Neural crest cell (in vitro differentiated cells): ENCODE data around the gene MKX. TPM values are rescaled to one million over a fixed set of nuclear protein-coding genes. Genes with fewer than 3 reads are reported as not detected.
A peak's percentile ranks its signal among the peaks of the same experiment; 100 is the strongest.

Experiments used
- DNase-seq: peaks from one replicate; pipeline ENCODE4 v3.0.0; 2021; ENCODE audit warnings: low read depth, mixed read lengths, low spot score
- H3K27ac Mint-ChIP-seq: one replicate; pipeline ENCODE4 v1.8.0; 2021; ENCODE audit warnings: mild to moderate bottlenecking, mixed read lengths; ENCODE audit not compliant: unreplicated experiment
- H3K27me3 Mint-ChIP-seq: 2 replicates; pipeline ENCODE4 v1.8.0; 2021; ENCODE audit warnings: low read depth, mild to moderate bottlenecking, mixed read lengths
- H3K36me3 Mint-ChIP-seq: 2 replicates; pipeline ENCODE4 v1.8.0; 2021; ENCODE audit warnings: low read depth, mild to moderate bottlenecking, mixed read lengths
- H3K4me1 Mint-ChIP-seq: 2 replicates; pipeline ENCODE4 v1.8.0; 2021; ENCODE audit warnings: mixed read lengths
- H3K4me3 Mint-ChIP-seq: one replicate; pipeline ENCODE4 v1.8.0; 2021; ENCODE audit warnings: mild to moderate bottlenecking, mixed read lengths
- H3K9me3 Mint-ChIP-seq: 2 replicates; pipeline ENCODE4 v1.8.0; 2021; ENCODE audit warnings: mixed read lengths
- total RNA-seq: library from RNA; stranded (reverse); gene quantifications from 2 replicates; pipeline ENCODE4 v1.2.1, GENCODE V29; 2021
- TF ChIP-seq, protein P1 (sequence below): fragments of 200-600 bp; sonication (generic); conservative IDR thresholded peaks from 2 replicates; pipeline ENCODE4 v1.5.0; 2021; ENCODE audit warnings: antibody characterized with exemption, mild to moderate bottlenecking

Gene MKX
- total RNA-seq, 1 donor from 2014 or later, result not detected

DNA sequence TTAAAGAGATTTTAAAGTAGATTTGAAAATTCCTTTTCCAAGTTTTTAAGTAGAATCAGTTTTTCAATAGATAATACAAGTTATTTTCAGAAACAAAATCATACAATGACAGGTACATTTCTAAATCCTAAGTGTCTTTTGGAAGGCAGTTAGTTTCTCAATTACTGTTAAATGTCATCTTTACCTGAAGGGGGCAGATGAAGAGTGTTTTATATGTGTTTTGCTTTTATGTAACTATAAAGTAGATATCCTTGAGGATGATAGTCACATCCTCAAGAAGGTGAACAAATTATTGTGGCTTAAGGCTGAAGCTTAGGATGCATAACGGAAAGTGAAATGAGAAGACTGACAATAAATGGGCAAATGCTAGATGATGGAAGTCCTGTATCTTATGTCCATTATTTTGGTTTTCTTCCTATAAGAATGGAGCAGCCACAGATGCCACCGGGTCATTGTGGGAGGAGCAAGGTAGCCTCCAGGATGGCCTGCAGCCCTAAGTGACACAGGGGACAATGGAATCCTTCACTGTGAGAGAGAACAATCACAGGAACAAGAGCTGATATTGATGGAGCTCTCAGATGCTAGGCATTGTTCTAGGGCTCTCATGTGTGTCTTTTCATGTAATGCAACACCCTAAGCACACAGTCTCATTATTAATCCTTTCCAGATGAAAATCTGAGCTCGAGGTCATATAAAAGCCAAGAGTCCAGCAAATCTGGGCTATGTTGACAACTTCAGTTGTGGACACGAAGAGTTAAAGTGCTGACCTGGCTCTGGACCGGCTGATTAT lies 14.1 kb upstream of the MKX start:
- peaks cover 9% of the 10 kb centered on the region for H3K27me3 Mint-ChIP-seq
- no peak overlapping the region for H3K4me3 Mint-ChIP-seq
- H3K9me3 Mint-ChIP-seq, result no peaks in the 10 kb centered on the region
- H3K4me1 Mint-ChIP-seq, result peaks cover 11% of the 10 kb centered on the region
- H3K36me3 Mint-ChIP-seq, result no peaks in the 10 kb centered on the region
- TF ChIP-seq, protein P1, sequence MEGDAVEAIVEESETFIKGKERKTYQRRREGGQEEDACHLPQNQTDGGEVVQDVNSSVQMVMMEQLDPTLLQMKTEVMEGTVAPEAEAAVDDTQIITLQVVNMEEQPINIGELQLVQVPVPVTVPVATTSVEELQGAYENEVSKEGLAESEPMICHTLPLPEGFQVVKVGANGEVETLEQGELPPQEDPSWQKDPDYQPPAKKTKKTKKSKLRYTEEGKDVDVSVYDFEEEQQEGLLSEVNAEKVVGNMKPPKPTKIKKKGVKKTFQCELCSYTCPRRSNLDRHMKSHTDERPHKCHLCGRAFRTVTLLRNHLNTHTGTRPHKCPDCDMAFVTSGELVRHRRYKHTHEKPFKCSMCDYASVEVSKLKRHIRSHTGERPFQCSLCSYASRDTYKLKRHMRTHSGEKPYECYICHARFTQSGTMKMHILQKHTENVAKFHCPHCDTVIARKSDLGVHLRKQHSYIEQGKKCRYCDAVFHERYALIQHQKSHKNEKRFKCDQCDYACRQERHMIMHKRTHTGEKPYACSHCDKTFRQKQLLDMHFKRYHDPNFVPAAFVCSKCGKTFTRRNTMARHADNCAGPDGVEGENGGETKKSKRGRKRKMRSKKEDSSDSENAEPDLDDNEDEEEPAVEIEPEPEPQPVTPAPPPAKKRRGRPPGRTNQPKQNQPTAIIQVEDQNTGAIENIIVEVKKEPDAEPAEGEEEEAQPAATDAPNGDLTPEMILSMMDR, result no peak
- DNase-seq, result no peak
- H3K27ac Mint-ChIP-seq, result no peak overlapping the region

DNA sequence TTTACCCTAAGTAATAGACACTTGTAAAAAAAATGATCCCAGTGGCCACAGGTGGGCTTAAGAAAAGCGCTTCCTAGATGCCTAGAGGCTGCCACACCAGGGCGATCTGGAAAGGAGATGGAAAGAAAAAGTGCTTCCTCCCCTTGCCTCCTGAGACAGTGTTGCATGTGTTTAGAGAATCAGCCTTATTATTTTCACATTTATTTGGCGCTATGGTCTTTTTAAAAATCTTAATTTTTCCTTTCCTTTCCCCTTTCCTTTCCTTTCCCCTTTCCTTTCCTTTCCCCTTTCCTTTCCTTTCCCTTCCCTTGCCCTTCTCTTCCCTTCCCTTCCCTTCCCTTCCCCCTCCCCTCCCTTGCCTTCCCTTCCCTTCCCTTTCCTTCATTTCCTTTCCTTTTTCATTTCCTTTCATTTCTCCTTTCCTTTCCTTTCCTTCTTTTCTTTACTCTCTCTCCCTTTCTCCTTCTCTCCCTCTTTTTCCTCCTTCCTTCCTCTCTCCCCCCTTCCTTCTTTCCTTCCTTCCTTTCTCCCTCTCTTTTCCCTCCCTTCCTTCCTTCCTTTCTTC lies 7.1 kb upstream of the MKX start:
- TF ChIP-seq, protein P1, result no peak
- no peak overlapping the region for H3K27ac Mint-ChIP-seq
- no peaks in the 10 kb centered on the region for H3K9me3 Mint-ChIP-seq
- H3K4me3 Mint-ChIP-seq, result no peak overlapping the region
- H3K36me3 Mint-ChIP-seq, result no peaks in the 10 kb centered on the region
- H3K4me1 Mint-ChIP-seq, result no peaks in the 10 kb centered on the region
- peaks cover 76% of the 10 kb centered on the region for H3K27me3 Mint-ChIP-seq
- no peak for DNase-seq

DNA sequence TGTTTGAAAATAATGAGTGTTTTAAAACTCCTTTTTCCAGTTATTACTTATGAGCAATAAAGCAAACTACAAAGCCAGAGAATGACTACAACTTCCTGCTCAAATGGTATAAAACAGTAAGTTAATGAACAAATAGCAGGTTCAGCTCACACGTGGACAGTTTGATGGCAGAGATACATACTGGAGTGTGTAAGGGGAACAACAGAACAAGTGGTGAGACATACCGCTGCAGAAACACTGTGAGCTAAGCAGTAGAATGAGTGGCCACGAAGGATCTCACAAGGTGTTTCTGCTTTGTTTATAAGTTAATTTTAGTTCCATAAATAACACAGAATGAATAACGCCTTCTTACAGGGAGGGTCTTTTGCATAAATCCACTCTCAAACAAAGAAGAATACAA lies 3.0 kb upstream of the MKX start:
- H3K9me3 Mint-ChIP-seq, result no peaks in the 10 kb centered on the region
- no peak overlapping the region for H3K27ac Mint-ChIP-seq
- H3K4me3 Mint-ChIP-seq, result no peak overlapping the region
- peaks cover 26% of the 10 kb centered on the region for H3K4me1 Mint-ChIP-seq
- no peak for DNase-seq
- peaks cover 99% of the 10 kb centered on the region for H3K27me3 Mint-ChIP-seq
- H3K36me3 Mint-ChIP-seq, result no peaks in the 10 kb centered on the region
- TF ChIP-seq, protein P1, result no peak

DNA sequence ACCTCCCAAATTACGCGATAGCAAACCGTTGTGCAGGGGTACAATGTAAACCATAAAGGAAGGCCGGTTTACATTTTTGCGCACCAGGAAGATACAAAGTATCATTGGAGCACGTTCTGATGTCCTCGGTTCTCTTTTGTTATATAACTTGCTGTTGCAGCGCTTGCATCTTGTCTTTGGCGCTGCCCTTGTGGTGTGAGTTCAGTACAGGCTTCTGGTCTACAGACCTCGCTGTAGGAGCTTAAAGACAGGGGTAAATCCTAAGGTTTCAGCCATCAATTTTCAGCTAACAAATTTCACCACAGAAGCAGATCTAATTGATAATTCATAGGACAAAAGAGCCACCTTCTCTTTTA lies 1.5 kb upstream of the MKX start:
- H3K9me3 Mint-ChIP-seq, result no peaks in the 10 kb centered on the region
- peak overlapping the region; percentile 81 for H3K4me3 Mint-ChIP-seq
- no peaks in the 10 kb centered on the region for H3K36me3 Mint-ChIP-seq
- peaks cover 97% of the 10 kb centered on the region for H3K27me3 Mint-ChIP-seq
- peak; percentile 12 for DNase-seq
- H3K27ac Mint-ChIP-seq, result no peak overlapping the region
- peaks cover 27% of the 10 kb centered on the region for H3K4me1 Mint-ChIP-seq
- TF ChIP-seq, protein P1, result no peak

DNA sequence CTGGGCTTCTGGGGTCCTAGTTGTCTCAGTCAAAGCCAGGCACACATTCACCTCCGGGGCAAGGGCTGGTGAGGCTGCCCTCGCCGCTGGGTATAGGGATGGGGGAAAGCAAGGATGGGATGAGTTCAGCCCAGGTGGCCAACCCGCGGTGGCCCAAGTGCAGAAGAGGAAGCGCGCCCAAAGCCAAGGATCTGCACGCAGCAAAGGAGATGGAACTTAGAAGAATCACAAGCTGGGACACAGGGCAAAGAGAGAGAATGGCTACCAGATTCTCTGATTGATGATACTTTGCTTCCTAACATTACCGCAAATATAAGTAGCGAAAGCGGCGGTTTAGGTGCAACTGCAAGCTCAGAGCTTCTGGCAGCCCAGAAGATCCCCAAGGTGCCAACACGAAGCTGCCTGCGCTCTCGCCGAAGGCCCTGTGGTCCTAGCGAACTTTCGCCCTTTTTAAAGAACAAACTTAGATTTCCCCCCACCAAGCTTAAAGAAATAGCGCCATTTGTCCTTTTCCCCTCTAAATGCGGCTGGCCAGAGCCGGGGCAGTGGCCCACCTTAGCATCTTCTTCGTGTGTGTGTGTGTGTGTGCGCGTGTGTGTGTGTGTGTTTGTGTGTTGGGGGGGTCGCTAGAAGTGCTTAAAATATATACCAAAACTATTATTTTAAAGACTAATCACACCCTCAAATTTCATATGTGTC lies 927 bp upstream of the MKX start:
- Mint-ChIP-seq H3K27ac (no peak overlapping the region), H3K9me3 (no peaks in the 10 kb centered on the region), H3K4me1 (peaks cover 33% of the 10 kb centered on the region), H3K27me3 (peaks cover 97% of the 10 kb centered on the region), H3K36me3 (no peaks in the 10 kb centered on the region), H3K4me3 (peak overlapping the region; percentile 81)
- no peak for DNase-seq
- TF ChIP-seq, protein P1, result no peak
